GM12892 (cell line): Measurements from ENCODE around the gene NEU1. TPM values are rescaled to one million over a fixed set of nuclear protein-coding genes. Genes with fewer than 3 reads are reported as not detected.
"Not testable (repeated sequence)": the region's sequence is repeated elsewhere in the genome, so short reads cannot be mapped to it uniquely, and the experiment has no call there.

Source experiments
- DNase-seq: peaks from one replicate; pipeline ENCODE4 v3.0.0; 2011; ENCODE audit not compliant: insufficient read length
- FAIRE-seq: peaks from 2 replicates; lab custom pipeline; 2011; peaks lifted over from hg19 to GRCh38; lab: Jason Lieb, UNC
- POLR2A ChIP-seq: IDR thresholded peaks from 2 replicates; pipeline ENCODE4 v1.6.1; 2011; ENCODE audit warnings: low read depth, low read length, control low read depth
- POLR2AphosphoS5 ChIP-seq: IDR thresholded peaks from 2 replicates; pipeline ENCODE4 v1.6.1; 2011; ENCODE audit warnings: low read depth, low read length, control low read depth
- TAF1 ChIP-seq: IDR thresholded peaks from 2 replicates; pipeline ENCODE4 v1.6.1; 2011; ENCODE audit warnings: low read depth, mild to moderate bottlenecking, control low read depth, low read length, borderline replicate concordance
- polyA plus RNA-seq: library from polyadenylated mRNA; unstranded; fragments of >200 nt; gene quantifications from one replicate; pipeline ENCODE4 v1.2.1, GENCODE V29; 2012; ENCODE audit warnings: missing spikeins, inconsistent platforms; ENCODE audit not compliant: missing spikeins

NEU1 gene
- polyA plus RNA-seq, result 15.0 TPM

DNA sequence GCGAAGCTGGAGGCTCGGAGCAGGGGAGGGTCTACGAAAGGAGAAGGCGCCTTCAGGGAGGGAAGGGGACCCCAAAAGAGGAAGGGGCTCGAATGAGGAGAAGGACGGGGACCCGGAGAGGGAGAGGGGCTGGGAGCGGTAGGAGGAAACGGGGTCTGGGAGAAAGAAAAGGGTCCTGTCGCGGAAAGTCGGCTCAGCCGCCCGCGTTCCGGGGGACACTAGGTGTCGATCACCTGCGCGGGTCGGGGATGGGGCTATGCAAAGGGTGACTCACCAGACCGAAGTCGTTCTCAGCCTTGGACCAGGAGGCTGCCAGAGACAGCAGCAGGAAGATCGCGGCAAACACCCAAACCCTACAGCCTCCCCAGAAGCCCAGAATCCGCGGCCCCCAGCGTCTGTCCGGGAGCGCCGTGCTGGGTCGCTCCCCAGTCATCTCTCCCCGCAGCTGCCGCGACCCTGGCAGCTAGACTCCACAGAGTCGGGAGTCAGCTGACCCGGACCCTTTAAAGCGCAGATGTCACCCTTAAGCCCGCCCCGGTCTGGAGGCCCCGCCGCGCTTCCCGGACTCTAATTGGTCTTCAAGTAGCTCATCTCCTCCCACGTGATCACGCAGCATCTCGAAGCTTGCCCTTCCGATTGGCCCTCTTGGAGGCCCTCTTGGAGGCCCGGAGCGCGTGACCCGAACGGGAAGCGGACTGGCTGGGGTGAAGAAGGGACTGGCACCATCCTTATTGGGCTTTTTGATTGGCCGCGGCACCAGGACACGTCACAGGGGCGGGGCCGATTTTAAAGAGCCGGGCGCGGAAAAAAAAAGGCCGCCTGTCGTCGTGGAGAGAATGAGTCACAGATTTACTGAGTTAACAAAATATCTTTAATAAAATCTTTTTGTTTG, at the start of gene NEU1:
TSS of gene NEU1 (minus strand) at position 478 of the 892 bp plus-strand sequence. CDS start at position 433, 45 bp downstream.
- FAIRE-seq (peak; percentile 98), DNase-seq (peak; percentile 99)
- TF ChIP-seq POLR2AphosphoS5, result peak; percentile 96
- TF ChIP-seq TAF1, result peak; percentile 64; the same call in 1 of the 2 replicates
- peak; percentile 98 for TF ChIP-seq POLR2A

DNA sequence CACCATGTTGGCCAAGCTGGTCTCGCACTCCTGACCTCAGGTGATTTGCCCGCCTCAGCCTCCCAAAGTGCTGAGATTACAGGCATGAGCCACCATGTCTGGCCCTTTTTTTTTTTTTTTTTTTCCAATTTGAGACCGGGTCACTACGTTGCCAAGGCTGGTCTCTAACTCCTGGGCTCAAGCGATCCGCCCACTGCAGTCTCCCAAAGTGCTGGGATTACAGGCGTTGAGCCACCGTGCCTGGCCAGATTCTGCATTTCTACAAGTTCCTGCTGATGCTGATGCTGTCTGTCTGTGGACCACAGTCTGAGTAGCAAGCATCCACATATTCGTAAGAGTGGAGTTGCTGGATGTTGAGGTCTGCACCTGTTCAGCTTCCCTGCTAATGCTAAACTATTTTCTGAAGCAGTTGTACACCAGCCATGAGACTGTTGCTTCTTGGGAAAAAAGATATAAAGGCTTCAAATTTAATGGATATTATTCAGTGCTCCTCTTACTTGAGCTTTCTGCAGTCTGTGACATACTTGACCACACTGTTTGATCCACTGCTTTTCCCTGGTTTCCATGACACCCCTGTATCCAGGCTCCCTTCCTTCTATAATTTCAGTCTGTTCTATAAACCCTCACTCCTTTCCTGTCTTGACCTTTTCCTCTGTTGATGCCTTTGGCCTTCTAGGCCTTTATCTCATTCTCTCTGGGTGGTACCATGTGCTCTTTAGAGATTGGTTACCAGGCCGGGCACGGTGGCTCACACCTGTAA, 49.4 kb upstream of the NEU1 start:
- DNase-seq (no peak), FAIRE-seq (no peak)
- TF ChIP-seq POLR2A (no peak), TAF1 (no peak), POLR2AphosphoS5 (no peak)

DNA sequence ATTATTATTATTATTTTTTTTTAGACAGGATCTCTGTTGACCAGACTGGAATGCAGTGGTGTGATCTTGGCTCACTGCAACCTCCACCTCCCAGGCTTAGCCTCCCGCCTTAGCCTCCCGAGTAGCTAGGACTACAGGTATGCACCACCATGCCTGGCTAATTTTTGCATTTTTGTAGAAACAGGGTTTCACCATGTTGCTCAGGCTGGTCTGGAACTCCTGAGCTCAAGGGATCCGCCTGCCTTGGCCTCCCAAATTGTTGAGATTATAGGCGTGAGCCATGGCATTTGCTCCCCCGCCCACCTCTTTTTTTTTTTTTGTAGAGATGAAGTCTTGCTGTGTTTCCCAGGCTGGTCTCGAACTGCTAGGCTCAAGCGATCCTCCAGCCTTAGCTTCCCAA, 46.7 kb upstream of the NEU1 start:
- not testable (repeated sequence) for DNase-seq, FAIRE-seq

DNA sequence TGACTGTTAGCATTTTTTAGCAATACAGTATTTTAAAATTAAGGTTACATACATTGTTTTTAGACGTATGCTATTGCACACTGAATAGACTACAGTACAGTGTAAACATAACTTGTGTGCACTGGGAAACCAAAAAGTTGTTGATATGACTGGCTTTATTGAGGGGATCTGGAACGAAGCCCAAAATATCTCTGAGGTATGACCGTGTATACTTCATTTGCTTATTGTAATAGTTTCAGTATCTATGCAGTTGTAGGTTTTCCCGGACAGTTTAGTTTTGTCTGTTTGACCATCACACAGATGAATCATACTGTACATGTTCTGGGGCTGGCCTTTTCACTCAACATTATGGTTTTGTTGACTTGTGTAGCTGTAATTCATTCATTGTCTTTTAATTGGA, 46.2 kb upstream of the NEU1 start:
- no peak for TF ChIP-seq POLR2AphosphoS5
- TF ChIP-seq POLR2A, result no peak
- no peak for TF ChIP-seq TAF1
- FAIRE-seq (peak; percentile 33), DNase-seq (no peak)

DNA sequence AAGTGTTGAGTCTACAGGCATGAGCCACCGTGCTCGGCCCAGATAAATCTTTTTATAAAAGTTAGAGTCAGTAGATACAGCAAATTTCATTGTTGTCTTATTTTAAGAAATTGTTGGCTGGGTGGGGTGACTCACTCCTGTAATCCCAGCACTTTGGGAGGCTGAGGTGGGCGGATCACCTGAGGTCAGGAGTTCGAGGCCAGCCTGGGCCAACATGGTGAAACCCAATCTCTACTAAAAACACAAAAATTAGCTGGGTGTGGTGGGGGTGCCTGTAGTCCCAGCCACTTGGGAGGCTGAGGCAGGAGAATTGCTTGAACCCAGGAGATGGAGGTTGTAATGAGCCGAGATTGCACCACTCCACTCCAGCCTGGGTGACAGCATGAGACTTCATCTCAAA, 45.6 kb upstream of the NEU1 start:
- FAIRE-seq, DNase-seq: not testable (repeated sequence)

GRCh38 chr6:31907158-31907813, 44.7 kb upstream of the NEU1 start:
- TF ChIP-seq POLR2A (no peak), POLR2AphosphoS5 (no peak), TAF1 (no peak)
- FAIRE-seq, result no peak
- DNase-seq, result no peak

DNA sequence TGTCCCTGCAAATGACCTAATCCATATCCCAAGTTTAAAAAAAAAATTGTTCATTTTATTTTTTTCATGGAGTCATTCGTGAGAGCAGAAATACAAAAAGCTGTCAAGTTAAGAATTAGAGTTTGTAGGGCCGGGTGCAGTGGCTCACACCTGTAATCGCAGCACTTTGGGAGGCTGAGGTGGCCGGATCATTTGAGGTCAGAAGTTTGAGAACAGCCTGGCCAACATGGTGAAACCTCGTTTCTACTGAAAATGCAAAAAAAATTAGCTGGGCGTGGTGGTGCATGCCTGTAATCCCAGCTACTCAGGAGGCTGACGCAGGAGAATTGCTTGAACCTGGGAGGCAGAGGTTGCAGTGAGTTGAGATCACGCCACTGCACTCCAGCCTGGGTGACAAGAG, 44.1 kb upstream of the NEU1 start:
- DNase-seq, FAIRE-seq: not testable (repeated sequence)

DNA sequence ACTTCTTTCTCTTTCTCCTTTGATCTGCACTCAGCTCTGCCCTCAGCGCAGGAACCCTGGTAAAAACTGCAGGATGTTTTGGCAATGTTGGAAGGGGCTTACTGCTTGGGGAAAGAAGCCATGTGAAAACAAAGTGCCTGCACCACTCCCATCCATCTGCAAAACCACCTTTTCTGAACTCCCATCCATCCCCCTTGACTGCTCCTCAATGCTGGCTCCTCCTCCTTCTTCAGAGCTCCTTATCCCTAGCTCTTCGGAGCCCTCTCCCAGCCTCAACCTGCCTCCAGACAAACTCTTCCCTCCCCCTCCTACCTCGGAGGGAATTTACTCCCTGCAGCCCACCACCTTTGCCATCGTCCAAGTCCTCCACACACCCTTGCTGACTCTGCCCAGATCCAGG, 43.5 kb upstream of the NEU1 start:
- DNase-seq (no peak), FAIRE-seq (no peak)
- TF ChIP-seq POLR2A, result no peak
- TF ChIP-seq TAF1, result no peak
- no peak for TF ChIP-seq POLR2AphosphoS5

- DNase-seq (no peak), FAIRE-seq (no peak)
- no peak for TF ChIP-seq POLR2AphosphoS5
- TF ChIP-seq TAF1, result no peak
- no peak for TF ChIP-seq POLR2A
Observed at GRCh38 chr6:31905041-31905440, 42.4 kb upstream of the NEU1 start.

GRCh38 chr6:31903957-31904356, 41.3 kb upstream of the NEU1 start:
- no peak for FAIRE-seq
- TF ChIP-seq TAF1 (no peak), POLR2A (no peak), POLR2AphosphoS5 (no peak)
- no peak for DNase-seq

- FAIRE-seq (peak; percentile 83), DNase-seq (peak; percentile 83)
- TF ChIP-seq POLR2A (no peak), TAF1 (no peak), POLR2AphosphoS5 (no peak)
Observed at GRCh38 chr6:31901953-31902643, 39.5 kb upstream of the NEU1 start, which contains the start of gene ZBTB12. ZBTB12 (minus strand) TSS chr6:31902086; CDS start chr6:31901305, 781 bp downstream.
